GM20431 (cell line): Measurements from ENCODE around the gene STK32C.
"Not testable (repeated sequence)": the region's sequence is repeated elsewhere in the genome, so short reads cannot be mapped to it uniquely, and the experiment has no call there.

Experiments used
- in situ Hi-C: fragments of 300-500 bp; cut with MseI, MboI; formaldehyde crosslinking; loops from one replicate; pipeline ENCODE4 v1.15.0; 2020; ENCODE audit warnings: low sequenced_read_pairs; ENCODE audit not compliant: unreplicated experiment

Gene STK32C

GRCh38 chr10:132341017-132341416 is 33.3 kb upstream of the STK32C start:
- in situ Hi-C loops, result no loop called here

GRCh38 chr10:132339276-132339675 is 31.5 kb upstream of the STK32C start:
- in situ Hi-C loops, result no loop called here

- in situ Hi-C loops, result no loop called here
Observed at GRCh38 chr10:132338876-132339275, 31.1 kb upstream of the STK32C start.

GRCh38 chr10:132337854-132338253 is 30.1 kb upstream of the STK32C start:
- in situ Hi-C loops, result not testable (repeated sequence)

- in situ Hi-C loops, result no loop called here
Observed at GRCh38 chr10:132336919-132337407, 29.2 kb upstream of the STK32C start.

- in situ Hi-C loops, result no loop called here
Observed at GRCh38 chr10:132336064-132336746, 28.5 kb upstream of the STK32C start.

- in situ Hi-C loops, result no loop called here
Observed at GRCh38 chr10:132335189-132336063, 27.7 kb upstream of the STK32C start.

GRCh38 chr10:132334631-132335188 is 27.0 kb upstream of the STK32C start:
- in situ Hi-C loops, result no loop called here

- in situ Hi-C loops, result no loop called here
Observed at GRCh38 chr10:132333386-132333785, 25.6 kb upstream of the STK32C start.

GRCh38 chr10:132332433-132332754 is 24.6 kb upstream of the STK32C start:
- in situ Hi-C loops, result no loop called here

- in situ Hi-C loops, result no loop called here
Observed at GRCh38 chr10:132331601-132332432, 24.1 kb upstream of the STK32C start, which contains the start of gene LRRC27. Gene LRRC27 (plus strand): TSS chr10:132332193. CDS start chr10:132333525, 1,332 bp downstream.

- in situ Hi-C loops, result no loop called here
Observed at GRCh38 chr10:132330486-132330833, 22.7 kb upstream of the STK32C start.

GRCh38 chr10:132329565-132330485 is 22.1 kb upstream of the STK32C start:
- in situ Hi-C loops, result no loop called here

- in situ Hi-C loops, result no loop called here
Observed at GRCh38 chr10:132328738-132329137, 21.0 kb upstream of the STK32C start.

- in situ Hi-C loops, result no loop called here
Observed at GRCh38 chr10:132328106-132328505, 20.4 kb upstream of the STK32C start.

GRCh38 chr10:132326925-132327324 is 19.2 kb upstream of the STK32C start:
- in situ Hi-C loops, result no loop called here

GRCh38 chr10:132326344-132326889 is 18.7 kb upstream of the STK32C start:
- in situ Hi-C loops, result no loop called here

GRCh38 chr10:132324186-132324585 is 16.4 kb upstream of the STK32C start:
- in situ Hi-C loops, result no loop called here

- in situ Hi-C loops, result no loop called here
Observed at GRCh38 chr10:132322586-132323048, 14.9 kb upstream of the STK32C start.
